Neural cell (in vitro differentiated cells): ENCODE data around the gene TPM1. TPM values are rescaled to one million over a fixed set of nuclear protein-coding genes. Genes with fewer than 3 reads are reported as not detected.

Source experiments
- H2AFZ ChIP-seq: fragments of 200-600, 300-800 bp; sonication (generic), shearing (Covaris generic); 2 replicates; pipeline ENCODE4 v1.6.0; 2014; ENCODE audit warnings: low read depth, mild to moderate bottlenecking, antibody characterized with exemption, low read length, moderate library complexity
- H3F3A ChIP-seq: fragments of 200-600 bp; shearing (Covaris generic); 2 replicates; pipeline ENCODE4 v1.6.1; 2016; ENCODE audit warnings: mild to moderate bottlenecking, moderate library complexity, mixed read lengths, antibody characterized with exemption, low read length; ENCODE audit not compliant: insufficient read depth, poor library complexity, severe bottlenecking
- H3K27ac ChIP-seq: fragments of 200-600, 300-800 bp; sonication (generic), shearing (Covaris generic); 2 replicates; pipeline ENCODE4 v1.5.1; 2014; ENCODE audit warnings: mild to moderate bottlenecking, low read length, moderate library complexity
- H3K27me3 ChIP-seq: fragments of 300-800, 200-600 bp; sonication (generic), shearing (Covaris generic); 2 replicates; pipeline ENCODE4 v1.6.0; 2014; ENCODE audit warnings: mild to moderate bottlenecking, low read depth, low read length, moderate library complexity; ENCODE audit not compliant: insufficient read depth
- H3K36me3 ChIP-seq: fragments of 300-800, 200-600 bp; sonication (generic), shearing (Covaris generic); 2 replicates; pipeline ENCODE4 v1.5.1; 2014; ENCODE audit warnings: mild to moderate bottlenecking, antibody characterized with exemption, low read length, moderate library complexity; ENCODE audit not compliant: insufficient read depth
- H3K4me2 ChIP-seq: fragments of 300-800, 200-600 bp; sonication (generic), shearing (Covaris generic); 2 replicates; pipeline ENCODE4 v1.6.0; 2014; ENCODE audit warnings: mild to moderate bottlenecking, low read length
- H3K4me3 ChIP-seq: fragments of 300-800, 200-600 bp; sonication (generic), shearing (Covaris generic); 2 replicates; pipeline ENCODE4 v1.5.1; 2014; ENCODE audit warnings: mild to moderate bottlenecking, low read length, moderate library complexity
- H3K79me2 ChIP-seq: fragments of 200-600 bp; shearing (Covaris generic); replicated peaks from 2 replicates; pipeline ENCODE4 v1.6.0; 2014; ENCODE audit warnings: mild to moderate bottlenecking, low read length, moderate library complexity; ENCODE audit not compliant: insufficient read depth
- H3K9ac ChIP-seq: fragments of 300-800, 200-600 bp; sonication (generic), shearing (Covaris generic); 2 replicates; pipeline ENCODE4 v1.6.1; 2016; ENCODE audit warnings: mild to moderate bottlenecking, low read length, mixed read lengths
- H3K9me2 ChIP-seq: fragments of 200-600 bp; shearing (Covaris generic); 2 replicates; pipeline ENCODE4 v1.6.1; 2016; ENCODE audit warnings: mild to moderate bottlenecking, low read length, mixed read lengths; ENCODE audit not compliant: insufficient read depth
- H3K9me3 ChIP-seq: fragments of 200-600, 300-800 bp; sonication (generic), shearing (Covaris generic); 2 replicates; pipeline ENCODE4 v1.6.1; 2016; ENCODE audit warnings: mild to moderate bottlenecking, mixed run types, low read length, moderate library complexity, mixed read lengths
- H4K20me1 ChIP-seq: fragments of 200-600 bp; shearing (Covaris generic); 2 replicates; pipeline ENCODE4 v1.6.1; 2016; ENCODE audit warnings: mild to moderate bottlenecking, mixed run types; ENCODE audit not compliant: insufficient read depth
- EP300 ChIP-seq: fragments of 450-650 bp; conservative IDR thresholded peaks from 2 replicates; pipeline ENCODE4 v1.6.1; 2014; ENCODE audit warnings: antibody characterized with exemption, mild to moderate bottlenecking, moderate library complexity; ENCODE audit not compliant: poor library complexity, severe bottlenecking
- EZH2 ChIP-seq: fragments of 200-600, 300-800 bp; shearing (Covaris generic), sonication (generic); IDR thresholded peaks from 2 replicates; pipeline ENCODE4 v1.6.1; 2014; ENCODE audit warnings: antibody characterized with exemption, low read length, borderline replicate concordance, mild to moderate bottlenecking; ENCODE audit not compliant: insufficient read depth, poor library complexity, severe bottlenecking
- MXI1 ChIP-seq: fragments of 450-650 bp; conservative IDR thresholded peaks from 2 replicates; pipeline ENCODE4 v1.6.1; 2014; ENCODE audit warnings: antibody characterized with exemption, mild to moderate bottlenecking; ENCODE audit not compliant: poor library complexity, severe bottlenecking
- POLR2AphosphoS5 ChIP-seq: IDR thresholded peaks from 2 replicates; pipeline ENCODE4 v1.6.1; 2012
- RAD21 ChIP-seq: fragments of 450-650 bp; conservative IDR thresholded peaks from 2 replicates; pipeline ENCODE4 v1.6.1; 2014; ENCODE audit warnings: antibody characterized with exemption, mild to moderate bottlenecking, moderate library complexity
- SMC3 ChIP-seq: fragments of 450-650 bp; conservative IDR thresholded peaks from 2 replicates; pipeline ENCODE4 v1.6.1; 2014; ENCODE audit warnings: antibody characterized with exemption, mild to moderate bottlenecking, moderate library complexity; ENCODE audit not compliant: poor library complexity
- TAF1 ChIP-seq: IDR thresholded peaks from 2 replicates; pipeline ENCODE4 v1.6.1; 2012; ENCODE audit warnings: low read depth
- polyA plus RNA-seq: library from polyadenylated mRNA; depleted of rRNA; stranded (reverse); fragments of >200 nt; gene quantifications from 2 replicates; pipeline ENCODE4 v1.2.3, GENCODE V29; 2014
- TF ChIP-seq, protein P1 (sequence below): fragments of 450-650 bp; IDR thresholded peaks from 2 replicates; pipeline ENCODE4 v1.5.1; 2014; ENCODE audit warnings: antibody characterized with exemption, mild to moderate bottlenecking, moderate library complexity; ENCODE audit not compliant: poor library complexity, severe bottlenecking
- TF ChIP-seq, protein P2 (sequence below): IDR thresholded peaks from 2 replicates; pipeline ENCODE4 v1.6.1; 2012; ENCODE audit warnings: borderline replicate concordance

TPM1 gene
- polyA plus RNA-seq, 1 donor from 2014 or later: 254 TPM

DNA sequence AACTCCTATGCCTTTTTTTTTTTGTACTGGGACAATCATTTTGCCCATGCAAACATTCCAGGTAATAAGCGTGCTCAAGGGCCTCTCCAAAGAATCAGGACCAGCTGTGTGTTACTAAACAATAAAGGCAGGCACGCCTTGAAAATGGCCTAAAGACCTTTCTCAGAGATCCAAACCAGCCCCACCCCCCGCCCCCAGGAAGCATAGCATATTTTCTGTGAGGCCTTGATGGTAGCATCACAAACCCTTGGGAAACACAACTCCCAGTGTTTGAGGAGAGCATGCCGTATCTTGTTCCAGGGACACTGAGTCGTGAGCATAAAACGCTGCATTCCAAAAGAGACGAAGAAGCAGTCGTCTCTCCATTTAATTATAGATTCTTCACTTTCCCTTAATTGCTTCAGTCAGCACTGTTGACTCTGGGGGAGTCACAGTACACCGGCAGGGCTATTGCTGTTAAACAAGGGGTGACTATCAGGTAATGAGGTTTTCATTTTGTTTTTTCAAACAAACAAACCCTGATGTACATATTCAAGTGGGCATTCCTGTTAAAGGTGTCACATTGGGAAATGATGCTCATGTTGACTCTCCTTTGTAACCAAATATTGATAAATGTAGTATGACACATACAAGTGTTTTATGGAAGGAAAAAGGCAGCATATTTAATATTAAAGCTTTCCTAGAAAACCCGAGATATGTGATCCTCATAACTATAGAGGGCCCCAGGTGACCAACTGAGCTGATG, 4.4 kb upstream of the TPM1 start:
- no peaks in the 10 kb centered on the region for H3K9me2 ChIP-seq
- H3K27ac ChIP-seq: no peak overlapping the region
- H3K4me2 ChIP-seq: no peak overlapping the region
- no peak overlapping the region for H3K4me3 ChIP-seq
- no peaks in the 10 kb centered on the region for H4K20me1 ChIP-seq
- no peaks in the 10 kb centered on the region for H3K9me3 ChIP-seq
- no peak overlapping the region for H2AFZ ChIP-seq
- H3K79me2 ChIP-seq: peaks cover 3% of the 10 kb centered on the region
- no peaks in the 10 kb centered on the region for H3K36me3 ChIP-seq
- TF ChIP-seq TAF1 (no peak), POLR2AphosphoS5 (no peak), SMC3 (no peak), MXI1 (no peak)
- TF ChIP-seq, protein P1, sequence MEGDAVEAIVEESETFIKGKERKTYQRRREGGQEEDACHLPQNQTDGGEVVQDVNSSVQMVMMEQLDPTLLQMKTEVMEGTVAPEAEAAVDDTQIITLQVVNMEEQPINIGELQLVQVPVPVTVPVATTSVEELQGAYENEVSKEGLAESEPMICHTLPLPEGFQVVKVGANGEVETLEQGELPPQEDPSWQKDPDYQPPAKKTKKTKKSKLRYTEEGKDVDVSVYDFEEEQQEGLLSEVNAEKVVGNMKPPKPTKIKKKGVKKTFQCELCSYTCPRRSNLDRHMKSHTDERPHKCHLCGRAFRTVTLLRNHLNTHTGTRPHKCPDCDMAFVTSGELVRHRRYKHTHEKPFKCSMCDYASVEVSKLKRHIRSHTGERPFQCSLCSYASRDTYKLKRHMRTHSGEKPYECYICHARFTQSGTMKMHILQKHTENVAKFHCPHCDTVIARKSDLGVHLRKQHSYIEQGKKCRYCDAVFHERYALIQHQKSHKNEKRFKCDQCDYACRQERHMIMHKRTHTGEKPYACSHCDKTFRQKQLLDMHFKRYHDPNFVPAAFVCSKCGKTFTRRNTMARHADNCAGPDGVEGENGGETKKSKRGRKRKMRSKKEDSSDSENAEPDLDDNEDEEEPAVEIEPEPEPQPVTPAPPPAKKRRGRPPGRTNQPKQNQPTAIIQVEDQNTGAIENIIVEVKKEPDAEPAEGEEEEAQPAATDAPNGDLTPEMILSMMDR: no peak
- TF ChIP-seq, protein P2, sequence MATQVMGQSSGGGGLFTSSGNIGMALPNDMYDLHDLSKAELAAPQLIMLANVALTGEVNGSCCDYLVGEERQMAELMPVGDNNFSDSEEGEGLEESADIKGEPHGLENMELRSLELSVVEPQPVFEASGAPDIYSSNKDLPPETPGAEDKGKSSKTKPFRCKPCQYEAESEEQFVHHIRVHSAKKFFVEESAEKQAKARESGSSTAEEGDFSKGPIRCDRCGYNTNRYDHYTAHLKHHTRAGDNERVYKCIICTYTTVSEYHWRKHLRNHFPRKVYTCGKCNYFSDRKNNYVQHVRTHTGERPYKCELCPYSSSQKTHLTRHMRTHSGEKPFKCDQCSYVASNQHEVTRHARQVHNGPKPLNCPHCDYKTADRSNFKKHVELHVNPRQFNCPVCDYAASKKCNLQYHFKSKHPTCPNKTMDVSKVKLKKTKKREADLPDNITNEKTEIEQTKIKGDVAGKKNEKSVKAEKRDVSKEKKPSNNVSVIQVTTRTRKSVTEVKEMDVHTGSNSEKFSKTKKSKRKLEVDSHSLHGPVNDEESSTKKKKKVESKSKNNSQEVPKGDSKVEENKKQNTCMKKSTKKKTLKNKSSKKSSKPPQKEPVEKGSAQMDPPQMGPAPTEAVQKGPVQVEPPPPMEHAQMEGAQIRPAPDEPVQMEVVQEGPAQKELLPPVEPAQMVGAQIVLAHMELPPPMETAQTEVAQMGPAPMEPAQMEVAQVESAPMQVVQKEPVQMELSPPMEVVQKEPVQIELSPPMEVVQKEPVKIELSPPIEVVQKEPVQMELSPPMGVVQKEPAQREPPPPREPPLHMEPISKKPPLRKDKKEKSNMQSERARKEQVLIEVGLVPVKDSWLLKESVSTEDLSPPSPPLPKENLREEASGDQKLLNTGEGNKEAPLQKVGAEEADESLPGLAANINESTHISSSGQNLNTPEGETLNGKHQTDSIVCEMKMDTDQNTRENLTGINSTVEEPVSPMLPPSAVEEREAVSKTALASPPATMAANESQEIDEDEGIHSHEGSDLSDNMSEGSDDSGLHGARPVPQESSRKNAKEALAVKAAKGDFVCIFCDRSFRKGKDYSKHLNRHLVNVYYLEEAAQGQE: no peak
- H3K27me3 ChIP-seq: peaks cover 2% of the 10 kb centered on the region
- peaks cover 3% of the 10 kb centered on the region for H3F3A ChIP-seq
- H3K9ac ChIP-seq: no peak overlapping the region

DNA sequence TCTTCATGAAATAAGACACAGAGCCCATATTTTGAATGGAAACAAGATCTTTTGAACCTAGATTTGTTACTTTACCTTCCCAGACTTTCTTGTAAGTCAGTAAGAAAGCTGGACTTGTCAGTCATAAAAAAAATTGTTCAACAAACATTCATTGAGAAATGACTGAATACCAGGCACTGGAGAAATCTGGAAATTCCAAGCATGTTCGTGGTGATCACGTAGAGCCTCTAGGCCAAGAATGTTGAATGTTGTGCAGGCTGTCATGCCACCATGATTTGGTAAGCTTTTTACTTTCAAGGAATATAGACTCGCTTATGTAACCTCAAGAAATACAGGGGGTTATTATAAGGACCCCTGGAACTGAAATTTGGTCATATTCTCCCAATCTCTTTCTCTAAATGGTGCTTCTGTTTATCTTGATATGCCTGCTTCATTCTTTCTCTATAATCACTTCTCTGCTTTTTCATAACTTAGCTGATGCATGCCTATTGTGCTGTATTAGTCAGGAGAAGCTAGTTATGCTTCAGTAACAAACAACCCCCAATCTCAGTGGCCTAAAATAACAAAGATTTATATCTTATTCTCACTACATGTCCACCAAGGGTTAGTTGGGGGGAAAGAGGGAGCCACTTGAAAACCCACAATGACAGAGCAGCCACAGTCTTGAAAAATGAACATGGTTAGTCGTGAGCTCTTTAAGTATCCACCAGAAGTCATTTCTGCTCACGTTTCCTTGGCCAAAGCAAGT, 3.4 kb upstream of the TPM1 start:
- H3K4me2 ChIP-seq: no peak overlapping the region
- no peak overlapping the region for H3K4me3 ChIP-seq
- H3K36me3 ChIP-seq: no peaks in the 10 kb centered on the region
- no peak overlapping the region for H3K9ac ChIP-seq
- no peaks in the 10 kb centered on the region for H4K20me1 ChIP-seq
- H3K9me2 ChIP-seq: no peaks in the 10 kb centered on the region
- H2AFZ ChIP-seq: no peak overlapping the region
- H3F3A ChIP-seq: peaks cover 3% of the 10 kb centered on the region
- H3K79me2 ChIP-seq: peaks cover 13% of the 10 kb centered on the region
- H3K27me3 ChIP-seq: peaks cover 12% of the 10 kb centered on the region
- TF ChIP-seq, protein P1: no peak
- no peak for TF ChIP-seq TAF1
- no peak for TF ChIP-seq EP300
- TF ChIP-seq, protein P2: no peak
- TF ChIP-seq SMC3: no peak
- no peak for TF ChIP-seq EZH2
- no peak for TF ChIP-seq MXI1
- TF ChIP-seq RAD21: no peak
- TF ChIP-seq POLR2AphosphoS5: no peak
- H3K9me3 ChIP-seq: no peaks in the 10 kb centered on the region
- H3K27ac ChIP-seq: no peak overlapping the region
